ENCODE data around the gene ALK. TPM values are rescaled to one million over a fixed set of nuclear protein-coding genes. Genes with fewer than 3 reads are reported as not detected.

The ALK gene
- total RNA-seq, 2 donors from 2014 or later, result 0.13 to 0.46 TPM

- Histone ChIP-seq H3K27me3 (ENCODE audit: control insufficient read depth, insufficient read depth, low read length, poor library complexity, severe bottlenecking) (no peaks in the 10 kb centered on the region), H3K9ac (ENCODE audit: extremely low read depth, low read length, poor library complexity, severe bottlenecking) (no peak overlapping the region), H3K4me1 (ENCODE audit: control insufficient read depth, insufficient read depth, low read length) (no peaks in the 10 kb centered on the region), H3K36me3 (ENCODE audit: control insufficient read depth, insufficient read depth, low read length) (no peaks in the 10 kb centered on the region), H3K27ac (ENCODE audit: low read depth, low read length) (no peak overlapping the region), H3K9me3 (ENCODE audit: control insufficient read depth, low read length) (no peaks in the 10 kb centered on the region), H3K4me3 (ENCODE audit: low read length) (no peak overlapping the region)
- Mint-ChIP-seq H3K27me3 (ENCODE audit: insufficient read depth) (peaks cover 8% of the 10 kb centered on the region), H3K36me3 (ENCODE audit: low read depth) (no peaks in the 10 kb centered on the region), H3K4me1 (peaks cover 2% of the 10 kb centered on the region), H3K4me3 (no peak overlapping the region), H3K27ac (no peak overlapping the region), H3K9me3 (no peaks in the 10 kb centered on the region)
- 95% methylated on average over 12 of the region's 12 CpGs for WGBS, 2 experiments (ENCODE audit: insufficient coverage in 1 of 2, insufficient read length in 1 of 2)
- no peak for TF ChIP-seq CTCF (conservative IDR thresholded peaks at IDR 0.05)
- DNase-seq, result no peak
Observed at GRCh38 chr2:29193111-29193510, 728.3 kb downstream of the ALK start.

GRCh38 chr2:29192526-29192925, 728.9 kb downstream of the ALK start:
- H3K9me3 Mint-ChIP-seq, result peaks cover 3% of the 10 kb centered on the region
- H3K4me3 Mint-ChIP-seq, result no peak overlapping the region

GRCh38 chr2:29191817-29192216, 729.6 kb downstream of the ALK start:
- H3K4me3 Mint-ChIP-seq, result no peak overlapping the region
- WGBS, 2 experiments (ENCODE audit: insufficient coverage in 1 of 2, insufficient read length in 1 of 2), result 94 to 100% methylated on average over 4 to 6 of the region's 6 CpGs
- peaks cover 5% of the 10 kb centered on the region for H3K36me3 Mint-ChIP-seq (ENCODE audit: low read depth)

More at GRCh38 chr2:29192526-29192925, 728.9 kb downstream of the ALK start:
- Histone ChIP-seq H3K4me1 (ENCODE audit: control insufficient read depth, insufficient read depth, low read length) (no peaks in the 10 kb centered on the region), H3K27me3 (ENCODE audit: control insufficient read depth, insufficient read depth, low read length, poor library complexity, severe bottlenecking) (no peaks in the 10 kb centered on the region), H3K9ac (ENCODE audit: extremely low read depth, low read length, poor library complexity, severe bottlenecking) (no peak overlapping the region), H3K4me3 (ENCODE audit: low read length) (no peak overlapping the region), H3K36me3 (ENCODE audit: control insufficient read depth, insufficient read depth, low read length) (no peaks in the 10 kb centered on the region), H3K27ac (ENCODE audit: low read depth, low read length) (no peak overlapping the region), H3K9me3 (ENCODE audit: control insufficient read depth, low read length) (peaks cover 6% of the 10 kb centered on the region)
- no peak overlapping the region for H3K27ac Mint-ChIP-seq
- peaks cover 10% of the 10 kb centered on the region for H3K27me3 Mint-ChIP-seq (ENCODE audit: insufficient read depth)
- 91 to 96% methylated on average over 3 of the region's 3 CpGs for WGBS, 2 experiments (ENCODE audit: insufficient coverage in 1 of 2, insufficient read length in 1 of 2)
- no peak for DNase-seq
- H3K36me3 Mint-ChIP-seq (ENCODE audit: low read depth), result peaks cover 2% of the 10 kb centered on the region
- H3K4me1 Mint-ChIP-seq, result peaks cover 2% of the 10 kb centered on the region
- no peak for TF ChIP-seq CTCF (conservative IDR thresholded peaks at IDR 0.05)

More at GRCh38 chr2:29191817-29192216, 729.6 kb downstream of the ALK start:
- Histone ChIP-seq H3K9ac (ENCODE audit: extremely low read depth, low read length, poor library complexity, severe bottlenecking) (no peak overlapping the region), H3K4me3 (ENCODE audit: low read length) (no peak overlapping the region), H3K4me1 (ENCODE audit: control insufficient read depth, insufficient read depth, low read length) (no peaks in the 10 kb centered on the region), H3K36me3 (ENCODE audit: control insufficient read depth, insufficient read depth, low read length) (no peaks in the 10 kb centered on the region), H3K27me3 (ENCODE audit: control insufficient read depth, insufficient read depth, low read length, poor library complexity, severe bottlenecking) (no peaks in the 10 kb centered on the region), H3K9me3 (ENCODE audit: control insufficient read depth, low read length) (peaks cover 13% of the 10 kb centered on the region), H3K27ac (ENCODE audit: low read depth, low read length) (no peak overlapping the region)
- no peak overlapping the region for H3K27ac Mint-ChIP-seq
- no peaks in the 10 kb centered on the region for H3K4me1 Mint-ChIP-seq
- no peak for DNase-seq
- no peak for TF ChIP-seq CTCF (conservative IDR thresholded peaks at IDR 0.05)
- peaks cover 6% of the 10 kb centered on the region for H3K9me3 Mint-ChIP-seq
- H3K27me3 Mint-ChIP-seq (ENCODE audit: insufficient read depth), result peaks cover 11% of the 10 kb centered on the region
